HTERT RPE-1 (cell line): ENCODE measurements around the gene DIPK1B.

Experiments
- in situ Hi-C: fragments of 300-500 bp; cut with MboI; formaldehyde crosslinking; loops from 4 replicates; pipeline ENCODE4 v1.14.3; 2020; ENCODE audit warnings: low sequenced_read_pairs

The DIPK1B gene

GRCh38 chr9:136733611-136734010 is 21.2 kb downstream of the DIPK1B start:
- in situ Hi-C loops = no loop called here

GRCh38 chr9:136734837-136735496 is 22.6 kb downstream of the DIPK1B start:
- in situ Hi-C loops = no loop called here

GRCh38 chr9:136735812-136736480 is 23.6 kb downstream of the DIPK1B start:
- in situ Hi-C loops = no loop called here

- in situ Hi-C loops = no loop called here
Measured at GRCh38 chr9:136738960-136739359, 26.6 kb downstream of the DIPK1B start.

GRCh38 chr9:136739509-136739908 is 27.1 kb downstream of the DIPK1B start:
- in situ Hi-C loops = no loop called here

- in situ Hi-C loops = no loop called here
Measured at GRCh38 chr9:136740069-136740468, 27.7 kb downstream of the DIPK1B start.

- in situ Hi-C loops = no loop called here
Measured at GRCh38 chr9:136740491-136740890, 28.1 kb downstream of the DIPK1B start.

GRCh38 chr9:136740971-136741882 is 28.9 kb downstream of the DIPK1B start:
- in situ Hi-C loops = no loop called here

- in situ Hi-C loops = no loop called here
Measured at GRCh38 chr9:136741883-136742571, 29.7 kb downstream of the DIPK1B start.

GRCh38 chr9:136742591-136743391 is 30.4 kb downstream of the DIPK1B start, which contains the start of gene LCN10:
LCN10 (minus strand) TSS chr9:136742940; CDS start chr9:136742903, 37 bp downstream.
- in situ Hi-C loops = no loop called here

GRCh38 chr9:136743639-136744211 is 31.4 kb downstream of the DIPK1B start:
- in situ Hi-C loops = no loop called here

- in situ Hi-C loops = no loop called here
Measured at GRCh38 chr9:136744773-136745172, 32.4 kb downstream of the DIPK1B start.

GRCh38 chr9:136745389-136746154 is 33.2 kb downstream of the DIPK1B start:
- in situ Hi-C loops = no loop called here

GRCh38 chr9:136746155-136746490 is 33.8 kb downstream of the DIPK1B start:
- in situ Hi-C loops = no loop called here

- in situ Hi-C loops = no loop called here
Measured at GRCh38 chr9:136746621-136747020, 34.2 kb downstream of the DIPK1B start.

- in situ Hi-C loops = no loop called here
Measured at GRCh38 chr9:136747161-136748060, 35.0 kb downstream of the DIPK1B start.

GRCh38 chr9:136748201-136748600 is 35.8 kb downstream of the DIPK1B start, which contains the start of gene LCN6:
LCN6 (minus strand) TSS chr9:136748525; CDS start chr9:136748483, 42 bp downstream.
- in situ Hi-C loops = no loop called here
